ENCODE results near the gene DYRK2. TPM values are rescaled to one million over a fixed set of nuclear protein-coding genes. Genes with fewer than 3 reads are reported as not detected.

The DYRK2 gene
- total RNA-seq, 1 experiment from 2014 or later: 28.6 TPM

DNA sequence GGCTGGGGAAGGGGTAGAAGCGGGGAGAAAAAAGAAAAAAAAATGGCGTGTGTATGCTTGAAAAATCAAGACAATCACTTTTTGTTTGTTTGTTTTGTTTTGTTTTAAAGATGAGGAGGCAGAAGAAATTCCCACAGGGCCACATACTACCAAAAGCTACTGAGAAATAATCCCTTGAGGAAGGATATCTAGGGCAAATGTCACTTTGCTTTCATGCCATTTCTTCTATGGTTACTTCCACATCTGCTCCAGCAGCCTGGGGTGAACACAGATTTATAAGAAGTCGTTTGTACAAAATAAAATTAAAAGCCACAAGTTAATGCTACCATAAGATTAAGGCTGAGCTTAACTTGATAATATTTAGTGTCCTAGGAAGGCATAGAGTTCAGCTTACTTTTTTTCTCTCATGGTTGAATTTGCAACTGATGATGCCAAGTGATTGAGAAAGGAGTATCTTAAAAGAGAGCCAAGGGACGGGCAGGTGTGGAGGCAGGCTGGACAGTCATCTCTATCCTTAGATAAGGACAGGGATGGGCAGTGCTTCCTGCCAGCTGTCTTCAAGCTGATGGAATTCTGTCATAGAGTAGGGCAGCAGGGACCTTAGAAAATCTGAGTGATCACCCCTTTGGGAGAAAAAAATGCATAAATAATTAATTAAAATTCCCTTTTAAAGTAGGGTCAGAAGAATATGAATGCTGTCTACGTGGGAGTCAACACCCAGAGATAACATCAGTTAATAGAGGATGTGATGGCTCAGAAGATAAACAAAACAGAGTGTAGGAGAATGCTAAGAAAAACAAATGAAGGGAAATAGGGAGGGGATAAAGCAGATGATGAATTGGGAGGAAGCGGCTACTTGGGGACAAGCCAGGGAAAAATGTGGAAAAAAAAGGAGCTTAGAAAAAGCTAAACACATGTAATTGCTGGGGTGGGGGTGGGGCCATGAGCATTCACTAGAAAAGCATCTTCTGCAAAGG is 57.1 kb downstream of the DYRK2 start:
- TF ChIP-seq EZH2 (IDR thresholded peaks at IDR 0.05; ENCODE audit: borderline replicate concordance, low read depth, low read length, poor library complexity, severe bottlenecking): no peak
- TF ChIP-seq, protein P1, sequence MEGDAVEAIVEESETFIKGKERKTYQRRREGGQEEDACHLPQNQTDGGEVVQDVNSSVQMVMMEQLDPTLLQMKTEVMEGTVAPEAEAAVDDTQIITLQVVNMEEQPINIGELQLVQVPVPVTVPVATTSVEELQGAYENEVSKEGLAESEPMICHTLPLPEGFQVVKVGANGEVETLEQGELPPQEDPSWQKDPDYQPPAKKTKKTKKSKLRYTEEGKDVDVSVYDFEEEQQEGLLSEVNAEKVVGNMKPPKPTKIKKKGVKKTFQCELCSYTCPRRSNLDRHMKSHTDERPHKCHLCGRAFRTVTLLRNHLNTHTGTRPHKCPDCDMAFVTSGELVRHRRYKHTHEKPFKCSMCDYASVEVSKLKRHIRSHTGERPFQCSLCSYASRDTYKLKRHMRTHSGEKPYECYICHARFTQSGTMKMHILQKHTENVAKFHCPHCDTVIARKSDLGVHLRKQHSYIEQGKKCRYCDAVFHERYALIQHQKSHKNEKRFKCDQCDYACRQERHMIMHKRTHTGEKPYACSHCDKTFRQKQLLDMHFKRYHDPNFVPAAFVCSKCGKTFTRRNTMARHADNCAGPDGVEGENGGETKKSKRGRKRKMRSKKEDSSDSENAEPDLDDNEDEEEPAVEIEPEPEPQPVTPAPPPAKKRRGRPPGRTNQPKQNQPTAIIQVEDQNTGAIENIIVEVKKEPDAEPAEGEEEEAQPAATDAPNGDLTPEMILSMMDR (conservative IDR thresholded peaks at IDR 0.05; ENCODE audit: low read depth, low read length): no peak
- CTCF ChIA-PET: no interaction called here
- no peaks in the 10 kb centered on the region for H3K4me1 ChIP-seq (ENCODE audit: insufficient read depth, low read length, poor library complexity, severe bottlenecking)
- no peak overlapping the region for H3K27ac ChIP-seq (ENCODE audit: low read depth, low read length, poor library complexity, severe bottlenecking)
- no peaks in the 10 kb centered on the region for H3K9me3 ChIP-seq (ENCODE audit: low read depth, low read length, poor library complexity, severe bottlenecking)
- peak; percentile 28 for DNase-seq (ENCODE audit: low spot score)
- H3K4me3 ChIP-seq (ENCODE audit: low read depth, low read length, poor library complexity, severe bottlenecking): no peak overlapping the region
- H3K36me3 ChIP-seq (ENCODE audit: insufficient read depth, low read length, poor library complexity, severe bottlenecking): no peaks in the 10 kb centered on the region
- POLR2A ChIA-PET (ENCODE audit: low non-redundant PET): interaction anchor here (0.6 kb wide), 1 partner anchor 39 kb away, joined by 3 read pairs; no protein-coding TSS in a partner anchor
- peaks cover 3% of the 10 kb centered on the region for H3K27me3 ChIP-seq (replicated peaks; ENCODE audit: insufficient read depth, low read depth, low read length, poor library complexity)
- intact Hi-C loops (cut with micrococcal nuclease; ENCODE audit: unreplicated experiment): no loop called here
- BruUV-seq (replicated peaks): no TSS peak

DNA sequence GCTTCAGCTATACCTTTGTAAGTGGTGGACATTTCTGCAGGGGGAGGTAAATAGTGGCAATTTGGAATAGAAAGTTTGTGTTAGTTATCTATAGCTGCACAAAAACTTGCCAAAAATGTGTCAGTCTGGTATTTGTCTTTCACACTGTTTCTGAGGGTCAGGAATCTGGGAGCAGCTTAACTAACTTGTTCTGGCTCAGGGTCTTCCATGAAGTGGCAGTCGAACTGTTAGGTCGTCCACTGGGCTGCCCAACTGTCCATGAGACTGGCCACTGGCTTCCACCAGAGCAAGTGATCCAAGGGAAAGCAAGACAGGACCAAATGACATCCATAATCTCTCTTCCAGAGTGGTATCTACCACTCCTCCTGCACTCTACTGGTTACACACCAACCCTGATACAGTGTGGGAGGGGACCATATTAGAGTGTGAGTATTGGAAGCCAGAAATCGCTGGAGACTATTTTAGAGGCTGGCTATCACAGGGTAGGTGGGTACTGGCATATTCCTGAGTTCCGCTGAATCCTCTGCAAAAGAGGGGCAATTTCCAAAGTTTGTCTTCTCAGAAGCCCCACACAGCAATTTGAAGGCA is 60.9 kb downstream of the DYRK2 start:
- TF ChIP-seq, protein P1 (conservative IDR thresholded peaks at IDR 0.05; ENCODE audit: low read depth, low read length): no peak
- no peak for TF ChIP-seq EZH2 (IDR thresholded peaks at IDR 0.05; ENCODE audit: borderline replicate concordance, low read depth, low read length, poor library complexity, severe bottlenecking)
- Histone ChIP-seq H3K27me3 (replicated peaks; ENCODE audit: insufficient read depth, low read depth, low read length, poor library complexity) (peaks cover 3% of the 10 kb centered on the region), H3K27ac (ENCODE audit: low read depth, low read length, poor library complexity, severe bottlenecking) (no peak overlapping the region), H3K4me3 (ENCODE audit: low read depth, low read length, poor library complexity, severe bottlenecking) (no peak overlapping the region), H3K4me1 (ENCODE audit: insufficient read depth, low read length, poor library complexity, severe bottlenecking) (no peaks in the 10 kb centered on the region), H3K9me3 (ENCODE audit: low read depth, low read length, poor library complexity, severe bottlenecking) (no peaks in the 10 kb centered on the region), H3K36me3 (ENCODE audit: insufficient read depth, low read length, poor library complexity, severe bottlenecking) (no peaks in the 10 kb centered on the region)
- intact Hi-C loops (cut with micrococcal nuclease; ENCODE audit: unreplicated experiment): no loop called here
- no peak for DNase-seq (ENCODE audit: low spot score)
- no TSS peak for BruUV-seq (replicated peaks)
- CTCF ChIA-PET: no interaction called here
- POLR2A ChIA-PET (ENCODE audit: low non-redundant PET): no interaction called here

DNA sequence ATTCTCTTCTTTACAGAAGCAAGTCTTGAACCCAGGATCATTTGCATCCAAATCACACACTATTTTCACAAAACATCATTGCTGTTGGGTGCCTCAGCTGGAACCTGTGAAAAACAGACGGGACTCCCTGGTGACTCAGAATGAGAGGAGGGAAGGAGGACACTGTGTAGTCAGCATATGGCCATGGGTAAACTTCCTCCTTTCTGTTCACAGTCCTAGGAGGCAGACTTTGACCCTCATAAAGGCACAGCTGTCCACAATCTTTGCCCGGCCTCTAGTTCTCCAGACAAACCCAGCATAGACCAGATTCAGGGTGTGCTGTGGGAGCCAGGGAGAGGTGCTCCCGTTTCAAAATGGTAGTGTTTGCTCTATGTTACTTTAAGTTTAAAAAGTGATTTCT is 62.0 kb downstream of the DYRK2 start:
- CTCF ChIA-PET: no interaction called here
- BruUV-seq (replicated peaks): no TSS peak

More for the DNA sequence above, 62.0 kb downstream of the DYRK2 start:
- TF ChIP-seq, protein P1 (conservative IDR thresholded peaks at IDR 0.05; ENCODE audit: low read depth, low read length): no peak
- no peak for TF ChIP-seq EZH2 (IDR thresholded peaks at IDR 0.05; ENCODE audit: borderline replicate concordance, low read depth, low read length, poor library complexity, severe bottlenecking)
- no peaks in the 10 kb centered on the region for H3K9me3 ChIP-seq (ENCODE audit: low read depth, low read length, poor library complexity, severe bottlenecking)
- H3K36me3 ChIP-seq (ENCODE audit: insufficient read depth, low read length, poor library complexity, severe bottlenecking): no peaks in the 10 kb centered on the region
- no peak overlapping the region for H3K4me3 ChIP-seq (ENCODE audit: low read depth, low read length, poor library complexity, severe bottlenecking)
- peaks cover 3% of the 10 kb centered on the region for H3K27me3 ChIP-seq (replicated peaks; ENCODE audit: insufficient read depth, low read depth, low read length, poor library complexity)
- H3K27ac ChIP-seq (ENCODE audit: low read depth, low read length, poor library complexity, severe bottlenecking): no peak overlapping the region
- POLR2A ChIA-PET (ENCODE audit: low non-redundant PET): no interaction called here
- intact Hi-C loops (cut with micrococcal nuclease; ENCODE audit: unreplicated experiment): no loop called here
- no peaks in the 10 kb centered on the region for H3K4me1 ChIP-seq (ENCODE audit: insufficient read depth, low read length, poor library complexity, severe bottlenecking)
- DNase-seq (ENCODE audit: low spot score): no peak
